ENCODE measurements around the gene TAS2R60.
"Not testable (repeated sequence)": the region's sequence is repeated elsewhere in the genome, so short reads cannot be mapped to it uniquely, and the experiment has no call there.

The TAS2R60 gene

GRCh38 chr7:143462045-143462444 lies 18.8 kb downstream of the TAS2R60 start:
- H3K4me1 ChIP-seq (ENCODE audit: control insufficient read depth in 1 of 2, insufficient read depth in 1 of 2, low read depth in 1 of 2, low read length in 1 of 2): no peaks in the 10 kb centered on the region
- TF ChIP-seq, protein P1, sequence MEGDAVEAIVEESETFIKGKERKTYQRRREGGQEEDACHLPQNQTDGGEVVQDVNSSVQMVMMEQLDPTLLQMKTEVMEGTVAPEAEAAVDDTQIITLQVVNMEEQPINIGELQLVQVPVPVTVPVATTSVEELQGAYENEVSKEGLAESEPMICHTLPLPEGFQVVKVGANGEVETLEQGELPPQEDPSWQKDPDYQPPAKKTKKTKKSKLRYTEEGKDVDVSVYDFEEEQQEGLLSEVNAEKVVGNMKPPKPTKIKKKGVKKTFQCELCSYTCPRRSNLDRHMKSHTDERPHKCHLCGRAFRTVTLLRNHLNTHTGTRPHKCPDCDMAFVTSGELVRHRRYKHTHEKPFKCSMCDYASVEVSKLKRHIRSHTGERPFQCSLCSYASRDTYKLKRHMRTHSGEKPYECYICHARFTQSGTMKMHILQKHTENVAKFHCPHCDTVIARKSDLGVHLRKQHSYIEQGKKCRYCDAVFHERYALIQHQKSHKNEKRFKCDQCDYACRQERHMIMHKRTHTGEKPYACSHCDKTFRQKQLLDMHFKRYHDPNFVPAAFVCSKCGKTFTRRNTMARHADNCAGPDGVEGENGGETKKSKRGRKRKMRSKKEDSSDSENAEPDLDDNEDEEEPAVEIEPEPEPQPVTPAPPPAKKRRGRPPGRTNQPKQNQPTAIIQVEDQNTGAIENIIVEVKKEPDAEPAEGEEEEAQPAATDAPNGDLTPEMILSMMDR (IDR thresholded peaks at IDR 0.05): no peak

GRCh38 chr7:143463556-143463955 lies 20.3 kb downstream of the TAS2R60 start:
- no peak overlapping the region for H3K4me3 ChIP-seq (ENCODE audit: low read depth in 1 of 2, low read length in 1 of 2)
- no peak overlapping the region for H3K27ac ChIP-seq
- no peaks in the 10 kb centered on the region for H3K27me3 ChIP-seq
- no peaks in the 10 kb centered on the region for H3K36me3 ChIP-seq
- TF ChIP-seq, protein P1 (IDR thresholded peaks at IDR 0.05): no peak
- no peaks in the 10 kb centered on the region for H3K4me1 ChIP-seq (ENCODE audit: control insufficient read depth in 1 of 2, insufficient read depth in 1 of 2, low read depth in 1 of 2, low read length in 1 of 2)
- H3K9me3 ChIP-seq: no peaks in the 10 kb centered on the region

More at GRCh38 chr7:143462045-143462444, 18.8 kb downstream of the TAS2R60 start:
- no peak overlapping the region for H3K27ac ChIP-seq
- no peaks in the 10 kb centered on the region for H3K27me3 ChIP-seq
- H3K9me3 ChIP-seq: no peaks in the 10 kb centered on the region
- no peak overlapping the region for H3K4me3 ChIP-seq (ENCODE audit: low read depth in 1 of 2, low read length in 1 of 2)
- H3K36me3 ChIP-seq: no peaks in the 10 kb centered on the region

DNA sequence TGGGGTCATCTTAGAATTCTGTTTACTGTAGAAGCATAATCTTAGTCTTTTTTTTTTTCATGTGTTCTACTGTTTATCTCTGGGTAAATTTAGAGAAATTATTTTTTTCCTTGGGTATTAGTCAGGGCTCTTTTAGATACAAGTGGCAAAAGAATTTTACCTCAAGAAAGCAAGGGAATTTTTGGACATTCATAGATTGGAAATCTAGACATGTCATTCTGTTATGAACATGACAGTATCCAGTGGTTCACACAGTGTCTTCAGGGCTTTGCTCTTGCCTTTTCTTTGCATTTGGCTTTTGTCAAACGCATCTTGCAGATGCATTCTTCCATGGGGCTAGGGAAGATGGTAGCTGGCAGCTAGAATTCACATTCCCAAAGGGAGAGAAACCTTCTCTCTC lies 20.7 kb downstream of the TAS2R60 start:
- H3K27ac ChIP-seq: no peak overlapping the region
- no peak overlapping the region for H3K4me3 ChIP-seq (ENCODE audit: low read depth in 1 of 2, low read length in 1 of 2)
- H3K36me3 ChIP-seq: no peaks in the 10 kb centered on the region
- TF ChIP-seq, protein P1 (IDR thresholded peaks at IDR 0.05): no peak
- no peaks in the 10 kb centered on the region for H3K27me3 ChIP-seq
- no peaks in the 10 kb centered on the region for H3K9me3 ChIP-seq
- H3K4me1 ChIP-seq (ENCODE audit: control insufficient read depth in 1 of 2, insufficient read depth in 1 of 2, low read depth in 1 of 2, low read length in 1 of 2): no peaks in the 10 kb centered on the region

GRCh38 chr7:143467724-143468123 lies 24.5 kb downstream of the TAS2R60 start:
- no peaks in the 10 kb centered on the region for H3K27me3 ChIP-seq
- no peaks in the 10 kb centered on the region for H3K4me1 ChIP-seq (ENCODE audit: control insufficient read depth in 1 of 2, insufficient read depth in 1 of 2, low read depth in 1 of 2, low read length in 1 of 2)
- no peaks in the 10 kb centered on the region for H3K9me3 ChIP-seq
- H3K27ac ChIP-seq: no peak overlapping the region
- TF ChIP-seq, protein P1 (IDR thresholded peaks at IDR 0.05): no peak
- no peaks in the 10 kb centered on the region for H3K36me3 ChIP-seq
- no peak overlapping the region for H3K4me3 ChIP-seq (ENCODE audit: low read depth in 1 of 2, low read length in 1 of 2)

- not testable (repeated sequence) for H3K27ac ChIP-seq; H3K4me1 ChIP-seq (ENCODE audit: control insufficient read depth in 1 of 2, insufficient read depth in 1 of 2, low read depth in 1 of 2, low read length in 1 of 2); H3K9me3 ChIP-seq; H3K27me3 ChIP-seq; H3K4me3 ChIP-seq (ENCODE audit: low read depth in 1 of 2, low read length in 1 of 2); H3K36me3 ChIP-seq
These were observed 28.9 kb downstream of the TAS2R60 start for GRCh38 chr7:143472071-143472689.

- Histone ChIP-seq H3K4me1 (ENCODE audit: control insufficient read depth in 1 of 2, insufficient read depth in 1 of 2, low read depth in 1 of 2, low read length in 1 of 2) (no peaks in the 10 kb centered on the region), H3K36me3 (no peaks in the 10 kb centered on the region), H3K27me3 (no peaks in the 10 kb centered on the region), H3K27ac (no peak within 1 kb of the TSS), H3K4me3 (ENCODE audit: low read depth in 1 of 2, low read length in 1 of 2) (no peak within 1 kb of the TSS), H3K9me3 (no peaks in the 10 kb centered on the region)
- TF ChIP-seq, protein P1 (IDR thresholded peaks at IDR 0.05): no peak
These were observed 34.4 kb downstream of the TAS2R60 start, which contains the start of gene TAS2R41 for GRCh38 chr7:143477501-143478150. Gene TAS2R41, plus strand, starts transcription at chr7:143477873. Its CDS starts 0 bp downstream, at chr7:143477873.

Measured in neutrophil (primary cell).